GM19324 (cell line): ENCODE results near the gene CLDN6.

Experiments used
- ATAC-seq: cut with Tn5 transposase; IDR thresholded peaks from one replicate; pipeline ENCODE4 v1.9.1; 2021; ENCODE audit warnings: mild to moderate bottlenecking, moderate library complexity; ENCODE audit not compliant: unreplicated experiment, low FRiP score

CLDN6 gene

DNA sequence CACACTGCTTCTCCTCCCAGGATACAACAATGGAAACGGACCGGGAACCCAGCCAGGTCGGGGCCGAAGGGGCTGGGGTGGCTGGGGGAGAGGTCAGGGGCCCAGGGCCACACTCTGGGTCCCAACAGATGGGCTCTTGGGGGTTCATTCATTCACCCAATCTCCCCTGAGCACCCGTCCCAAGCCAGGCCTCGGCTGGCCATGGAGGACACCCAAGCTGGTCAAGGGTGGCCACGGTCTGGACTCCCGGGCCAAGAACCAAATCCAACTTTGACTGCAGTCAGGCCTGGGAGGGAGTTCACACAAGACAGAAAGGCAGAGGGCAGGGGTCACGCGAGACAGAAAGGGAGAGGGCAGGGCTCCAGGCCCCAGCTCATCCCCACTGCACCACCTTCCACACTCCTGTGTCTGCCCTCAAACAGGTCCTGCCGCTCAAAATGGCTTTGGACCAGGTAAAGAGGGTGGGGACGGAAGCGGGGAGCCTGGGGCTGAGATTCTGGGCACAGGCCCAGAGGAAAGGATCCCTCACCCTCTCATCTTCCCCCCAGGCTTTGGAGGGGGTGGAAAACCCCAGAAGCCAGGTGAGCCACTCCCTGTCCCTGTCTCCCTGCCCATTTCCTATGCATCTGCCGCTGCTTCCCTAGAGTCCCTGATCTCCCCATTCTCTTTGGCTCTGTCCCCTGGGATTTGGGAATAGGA, 25.5 kb downstream of the CLDN6 start:
- no peak for ATAC-seq

DNA sequence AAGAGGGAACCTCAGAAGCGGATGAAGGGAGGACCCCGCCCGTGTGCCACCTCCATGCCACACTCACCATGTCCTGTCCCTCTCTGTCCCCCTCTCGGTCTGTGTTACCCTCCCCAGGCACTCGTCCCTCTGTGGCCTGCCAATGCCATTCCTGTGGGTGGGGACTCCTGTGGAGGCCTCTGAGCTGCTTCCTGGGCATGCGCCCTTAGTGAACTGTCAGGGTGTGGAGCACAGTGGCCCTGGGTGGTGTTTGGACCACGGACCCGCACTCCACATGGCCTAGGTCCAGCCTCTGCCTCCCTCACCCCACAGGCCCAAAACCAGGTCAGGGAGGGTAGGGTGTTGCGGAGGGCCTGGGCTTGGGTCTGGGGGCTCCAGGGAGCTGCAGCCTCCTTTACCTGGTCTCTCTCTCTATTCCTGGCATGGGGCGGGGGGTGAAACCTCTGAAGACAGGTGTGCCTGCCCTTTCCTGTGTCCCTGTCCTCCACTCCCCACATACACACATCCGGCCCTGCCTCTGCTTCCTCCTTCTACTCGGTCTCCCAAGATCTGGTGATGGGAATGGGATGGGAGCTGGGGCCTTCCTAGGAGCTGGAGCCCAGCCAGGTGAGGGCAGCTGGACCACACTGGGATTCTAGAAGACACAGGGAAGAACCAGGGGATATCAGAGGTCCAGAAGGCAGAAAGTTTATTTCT, 26.3 kb downstream of the CLDN6 start:
- no peak for ATAC-seq

DNA sequence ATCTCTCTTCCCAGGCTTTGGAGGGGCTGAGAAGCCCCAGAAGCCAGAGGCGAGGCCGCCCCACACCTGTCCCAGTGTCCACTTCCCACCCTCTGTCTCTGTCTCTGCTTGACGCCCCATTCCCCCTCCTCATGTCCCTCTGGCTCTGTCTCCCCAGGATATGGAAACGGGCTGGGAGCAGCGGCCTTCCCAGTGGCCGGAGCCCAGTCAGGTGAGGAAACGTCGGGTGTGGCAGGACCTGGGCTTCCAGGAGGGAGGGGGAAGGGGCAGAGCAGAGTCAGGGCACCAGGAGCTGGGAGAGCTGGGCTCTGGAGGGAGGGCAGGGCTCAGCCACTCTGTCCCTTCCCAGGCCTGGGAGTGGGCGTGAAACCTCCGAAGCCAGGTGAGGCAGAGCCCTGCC, 27.1 kb downstream of the CLDN6 start:
- ATAC-seq = no peak

DNA sequence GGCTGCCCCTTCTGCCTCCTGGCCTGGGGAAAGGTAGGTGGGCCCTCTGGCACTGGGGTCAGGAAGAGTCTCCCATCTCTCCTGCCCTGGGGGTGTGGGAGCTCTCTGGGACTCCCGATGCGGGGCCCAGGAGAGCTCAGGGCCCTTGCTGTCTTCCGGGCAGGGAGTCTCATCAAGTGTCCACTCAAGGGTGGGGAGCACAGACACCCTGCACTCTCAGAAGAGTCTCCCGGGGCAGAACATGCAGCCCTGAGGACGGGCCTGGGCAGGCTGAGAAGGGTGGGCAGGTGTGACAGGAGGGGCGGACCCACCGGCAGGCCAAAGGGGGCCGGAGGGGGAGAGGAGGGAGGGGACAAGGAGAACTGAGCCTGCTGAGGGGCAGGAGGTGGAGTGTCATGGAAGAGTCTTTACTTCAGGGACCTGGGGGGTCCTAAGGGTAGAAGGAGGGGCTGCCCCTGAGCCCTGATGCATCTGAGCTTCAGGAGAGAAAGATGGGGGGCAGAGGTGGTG, 29.3 kb downstream of the CLDN6 start:
- ATAC-seq = no peak

- ATAC-seq = no peak
Observed at GRCh38 chr16:2987833-2988232, 30.1 kb downstream of the CLDN6 start.

- ATAC-seq = no peak
Observed at GRCh38 chr16:2987286-2987685, 30.7 kb downstream of the CLDN6 start.

GRCh38 chr16:2986623-2987188, 31.3 kb downstream of the CLDN6 start:
- no peak for ATAC-seq

GRCh38 chr16:2985893-2986355, 32.1 kb downstream of the CLDN6 start:
- no peak for ATAC-seq

DNA sequence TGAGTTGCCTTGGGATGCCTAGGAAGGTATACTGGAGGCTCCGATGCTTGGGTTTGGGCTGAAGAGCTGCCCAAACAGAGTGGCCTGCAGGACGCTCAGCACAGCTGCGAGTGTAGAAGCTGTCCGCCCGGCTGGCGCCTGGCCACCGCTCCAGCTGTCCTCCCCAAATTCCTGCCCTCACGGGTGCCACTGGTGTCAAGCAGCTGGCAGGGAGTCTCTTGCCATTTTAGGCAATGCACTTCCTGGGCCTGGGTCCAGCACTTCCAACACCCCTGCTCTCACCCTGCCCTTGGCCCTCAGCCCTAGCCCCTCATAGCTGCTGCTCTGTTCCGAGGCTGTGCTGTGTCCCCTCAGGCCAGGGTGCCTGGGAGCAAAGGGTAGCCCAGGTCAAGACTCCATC, 32.5 kb downstream of the CLDN6 start:
- ATAC-seq = no peak

DNA sequence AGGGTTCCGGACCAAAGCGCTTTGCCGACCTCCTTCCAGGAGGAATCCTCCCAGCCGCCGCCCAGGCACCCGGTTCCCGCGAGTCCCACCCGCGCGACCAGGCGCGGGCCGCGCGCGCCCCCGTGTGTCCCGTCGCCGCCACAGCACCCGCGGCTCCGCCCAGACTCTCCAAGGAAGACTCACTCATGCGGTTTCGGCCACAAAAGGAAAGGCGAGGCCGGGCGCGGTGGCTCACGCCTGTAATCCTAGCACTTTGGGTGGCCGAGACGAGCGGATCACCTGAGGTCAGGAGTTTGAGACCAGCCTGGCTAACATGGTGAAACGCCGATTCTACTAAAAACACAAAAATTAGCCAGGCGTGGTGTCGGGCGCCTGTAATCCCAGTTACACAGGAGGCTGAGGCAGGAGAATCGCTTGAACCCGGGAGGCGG, 34.3 kb downstream of the CLDN6 start:
- no peak for ATAC-seq

- ATAC-seq = no peak
Observed at GRCh38 chr16:2982402-2982801, 35.6 kb downstream of the CLDN6 start.

DNA sequence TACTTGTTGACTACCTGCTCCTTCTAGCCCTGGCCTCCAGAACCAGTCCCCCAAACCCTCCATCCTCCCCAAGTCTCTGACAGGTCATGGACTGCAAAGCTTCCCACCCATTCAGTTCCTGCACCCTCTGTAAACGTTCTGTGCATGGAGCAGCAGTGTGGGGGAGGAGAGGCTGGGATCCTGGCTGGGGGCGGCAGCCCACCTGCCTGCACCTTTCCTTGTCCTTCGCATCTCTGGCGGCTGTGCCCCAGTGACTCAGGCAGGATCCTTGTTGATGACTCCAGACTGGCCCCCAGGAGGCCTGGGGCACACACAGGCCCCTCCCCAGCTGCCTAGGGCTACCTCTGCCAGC, 36.1 kb downstream of the CLDN6 start:
- ATAC-seq = no peak

- no peak for ATAC-seq
Observed at GRCh38 chr16:2981177-2981898, 36.6 kb downstream of the CLDN6 start.

DNA sequence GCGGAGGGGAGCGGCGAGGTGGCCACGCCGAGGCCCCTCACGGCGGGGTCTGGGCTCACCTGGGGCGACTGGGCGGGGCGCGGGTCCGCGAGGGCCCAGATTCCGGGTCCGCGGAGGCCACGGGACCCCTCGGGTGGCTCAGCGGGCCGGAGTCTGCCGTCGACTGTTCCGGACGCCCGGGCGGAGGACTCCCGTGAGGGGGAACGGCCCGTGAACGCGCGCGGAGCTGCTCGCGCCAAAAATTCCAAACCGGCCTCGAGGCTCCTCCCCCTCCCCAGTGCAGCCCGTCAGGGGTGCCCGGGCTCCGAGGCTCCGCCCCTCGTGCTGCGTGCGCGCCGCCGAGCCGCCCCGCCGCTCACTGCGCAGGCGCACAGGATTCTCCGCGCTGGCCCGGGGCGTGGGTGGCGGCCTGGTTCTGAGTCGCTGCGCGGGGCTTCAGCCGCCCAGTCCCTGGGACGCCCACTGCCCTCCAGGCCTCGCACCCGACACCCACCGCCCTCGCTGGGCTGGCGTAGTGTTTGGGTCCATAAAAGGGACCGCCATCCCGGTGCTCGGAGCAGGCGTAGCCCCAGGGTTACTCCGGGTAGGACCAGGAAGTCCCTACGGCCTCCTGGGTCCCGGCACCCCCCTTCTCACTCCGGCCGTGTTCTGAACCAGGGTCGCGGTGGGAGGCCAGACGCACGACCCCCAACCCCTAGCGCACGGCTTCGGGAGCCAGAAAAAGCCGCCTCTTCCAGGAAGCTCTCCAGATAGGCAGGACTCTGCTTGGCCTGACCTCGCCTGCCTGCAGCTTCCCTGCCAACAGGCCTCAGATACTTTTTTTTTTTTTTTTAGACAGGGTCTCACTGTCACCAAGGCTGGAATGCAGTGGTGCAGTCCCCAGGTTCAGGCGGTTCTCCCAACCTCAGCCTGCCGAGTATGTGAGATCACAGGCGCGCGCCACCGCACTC, 37.5 kb downstream of the CLDN6 start, which contains the start of gene PKMYT1:
Gene PKMYT1, minus strand, starts transcription at position 220 of the 950 bp plus-strand sequence. CDS start 789 bp downstream, outside the sequence.
- ATAC-seq = peak; percentile 87

DNA sequence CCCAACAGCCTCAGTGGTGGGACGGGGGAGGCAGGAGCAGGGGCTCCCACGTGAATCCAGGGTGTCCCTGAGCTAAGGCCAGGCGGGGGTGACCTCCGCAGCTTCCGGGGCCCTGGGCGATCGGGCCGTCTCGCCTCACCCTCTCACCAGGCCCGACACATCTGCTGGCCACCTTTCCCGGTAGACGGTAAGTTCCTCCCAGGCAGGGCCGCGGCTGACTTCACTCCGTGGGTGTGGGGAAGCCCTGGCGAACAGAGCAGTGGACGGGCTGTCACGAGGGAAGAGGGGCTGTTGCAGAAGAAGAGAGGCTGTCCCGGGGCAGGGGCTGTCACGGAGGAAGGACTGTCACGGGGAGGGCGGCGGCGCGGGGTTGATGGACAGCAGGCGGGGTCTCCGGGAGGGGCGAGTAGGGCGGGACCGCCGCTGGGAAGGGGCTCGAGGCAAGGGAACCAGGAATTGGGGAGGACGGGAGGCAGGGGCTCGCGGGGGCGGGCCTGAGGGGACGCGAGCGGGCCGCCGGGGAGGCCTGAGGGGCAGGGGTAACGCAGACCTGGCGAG, 38.2 kb downstream of the CLDN6 start:
- peak; percentile 10 for ATAC-seq

- ATAC-seq = no peak
Observed at GRCh38 chr16:2977440-2977839, 40.5 kb downstream of the CLDN6 start.

DNA sequence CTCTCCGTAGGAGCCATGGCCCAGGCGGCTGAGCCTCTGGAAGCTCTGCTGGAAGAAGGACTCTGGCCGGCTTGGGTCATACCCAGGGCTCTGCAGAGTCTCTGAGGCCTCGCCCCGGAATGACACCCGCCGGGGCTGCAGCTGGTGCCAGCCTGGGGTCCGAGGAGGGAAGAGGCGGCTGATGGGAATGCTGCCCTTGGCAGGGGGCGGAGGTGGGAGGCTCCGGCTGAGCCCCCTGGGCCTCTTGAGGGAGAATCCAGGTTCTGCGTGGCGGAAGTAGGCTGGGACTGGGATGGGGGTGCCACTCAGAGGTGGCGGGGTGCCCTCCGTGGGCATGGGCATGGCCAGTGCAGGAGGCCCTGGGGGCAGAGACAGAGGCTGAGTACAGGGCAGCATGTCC, 41.3 kb downstream of the CLDN6 start:
- ATAC-seq = no peak

- ATAC-seq = no peak
Observed at GRCh38 chr16:2976201-2976600, 41.8 kb downstream of the CLDN6 start.

GRCh38 chr16:2975161-2975795, 42.7 kb downstream of the CLDN6 start:
- ATAC-seq = no peak
